Fibroblast of peridontal ligament (primary cell): ENCODE results near the gene LBR.
"Not testable (repeated sequence)": the region's sequence is repeated elsewhere in the genome, so short reads cannot be mapped to it uniquely, and the experiment has no call there.

ENCODE experiments used
- DNase-seq: peaks from one replicate; pipeline ENCODE4 v3.0.0-alpha.2; 2010; ENCODE audit errors: extremely low read depth

Gene LBR

DNA sequence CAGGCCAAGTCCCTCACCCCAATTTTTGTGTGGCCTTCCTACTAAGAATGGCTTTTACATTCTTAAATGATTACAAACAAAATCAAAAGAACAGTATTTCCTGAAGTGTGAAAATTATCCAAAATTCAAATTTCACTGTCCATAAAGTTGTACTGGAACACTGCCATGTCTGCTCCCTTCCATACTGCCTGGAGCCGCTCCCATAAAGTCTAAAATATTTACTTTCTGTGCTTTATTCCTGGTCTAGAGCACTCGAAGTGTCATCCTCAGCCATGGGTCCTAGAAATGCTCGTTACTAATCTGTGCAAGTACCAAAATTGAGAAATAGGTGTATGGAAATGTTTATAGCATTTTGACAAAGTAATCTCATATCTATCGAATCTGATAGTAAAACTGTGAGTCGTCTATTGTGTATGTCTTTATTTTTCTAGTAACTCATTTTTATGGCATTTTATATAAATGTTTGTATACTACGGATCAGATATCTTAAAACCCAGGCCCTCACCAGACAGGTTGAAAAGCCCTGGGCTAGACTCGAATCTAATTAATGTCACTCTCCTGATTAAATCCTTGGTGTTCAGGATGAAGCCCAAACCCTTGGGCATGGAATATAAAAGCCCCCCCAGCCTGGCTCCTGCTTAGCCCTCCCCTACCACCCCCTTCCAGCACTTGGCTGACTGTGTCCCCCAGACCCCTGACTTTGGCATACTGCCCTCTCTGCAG, 4.9 kb downstream of the LBR start:
- DNase-seq = no peak

DNA sequence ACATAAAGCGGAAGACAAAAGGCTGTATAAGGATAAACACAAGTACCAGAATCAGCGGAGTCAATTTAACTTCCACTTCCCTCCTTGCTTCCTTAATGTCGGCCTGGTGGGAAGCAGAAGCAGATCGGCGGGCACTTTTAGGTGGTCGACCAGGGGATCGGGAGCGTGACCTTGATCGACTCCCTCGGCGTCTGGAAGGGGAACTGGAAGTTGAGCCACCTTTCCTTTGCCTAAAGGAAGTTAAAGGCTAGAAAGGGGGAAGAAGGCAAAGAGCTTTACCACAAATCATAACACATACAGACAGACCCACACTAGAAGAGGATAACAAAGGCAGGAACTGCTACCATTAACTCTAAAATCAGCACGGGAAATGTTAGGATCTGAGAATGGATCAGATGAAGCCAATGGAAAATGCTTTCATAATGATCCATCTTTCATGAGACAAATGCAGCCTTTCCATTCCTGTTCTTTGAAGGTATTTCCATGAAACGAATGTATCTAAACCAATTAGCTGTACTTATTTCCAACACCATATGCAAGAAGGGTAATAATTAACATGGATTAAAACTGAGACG, 5.7 kb downstream of the LBR start:
- DNase-seq = no peak

DNA sequence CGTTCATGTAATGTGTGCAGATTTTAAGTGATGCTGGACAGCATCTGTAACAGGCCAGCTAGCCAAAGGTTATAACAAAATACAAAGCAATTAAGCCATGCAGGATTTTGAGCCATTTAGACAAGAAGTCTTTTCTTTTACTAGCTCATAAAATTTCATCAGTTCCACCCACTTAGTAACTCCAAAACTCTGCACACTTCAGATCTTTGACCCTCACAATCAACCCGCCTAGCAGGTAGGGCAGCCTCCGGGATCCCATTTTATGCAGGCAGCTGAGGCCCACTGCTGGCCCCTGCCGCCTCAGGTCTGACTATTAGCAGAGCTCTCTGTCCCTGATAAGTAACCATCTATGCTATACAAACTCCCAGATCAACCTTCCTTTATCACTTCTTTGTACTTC, 9.2 kb downstream of the LBR start:
- DNase-seq = no peak

DNA sequence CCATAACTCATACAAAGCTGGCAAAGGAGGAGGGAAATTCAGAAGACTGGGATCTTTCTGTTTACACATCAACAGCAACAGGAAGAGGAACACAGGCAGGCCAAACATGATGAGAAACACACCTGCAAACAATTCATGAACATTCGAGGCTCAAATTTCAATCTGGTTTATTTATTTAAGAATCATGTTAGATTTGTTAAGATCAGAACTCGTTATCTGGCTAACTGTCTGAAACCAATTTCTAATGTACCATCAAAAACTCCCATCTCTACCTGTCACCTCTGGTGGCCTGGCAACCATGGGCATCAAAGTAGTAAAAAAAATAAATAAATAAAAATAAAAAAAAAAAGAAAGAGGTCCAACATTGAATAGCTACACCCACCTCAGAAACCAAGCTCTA, 9.8 kb downstream of the LBR start:
- no peak for DNase-seq

DNA sequence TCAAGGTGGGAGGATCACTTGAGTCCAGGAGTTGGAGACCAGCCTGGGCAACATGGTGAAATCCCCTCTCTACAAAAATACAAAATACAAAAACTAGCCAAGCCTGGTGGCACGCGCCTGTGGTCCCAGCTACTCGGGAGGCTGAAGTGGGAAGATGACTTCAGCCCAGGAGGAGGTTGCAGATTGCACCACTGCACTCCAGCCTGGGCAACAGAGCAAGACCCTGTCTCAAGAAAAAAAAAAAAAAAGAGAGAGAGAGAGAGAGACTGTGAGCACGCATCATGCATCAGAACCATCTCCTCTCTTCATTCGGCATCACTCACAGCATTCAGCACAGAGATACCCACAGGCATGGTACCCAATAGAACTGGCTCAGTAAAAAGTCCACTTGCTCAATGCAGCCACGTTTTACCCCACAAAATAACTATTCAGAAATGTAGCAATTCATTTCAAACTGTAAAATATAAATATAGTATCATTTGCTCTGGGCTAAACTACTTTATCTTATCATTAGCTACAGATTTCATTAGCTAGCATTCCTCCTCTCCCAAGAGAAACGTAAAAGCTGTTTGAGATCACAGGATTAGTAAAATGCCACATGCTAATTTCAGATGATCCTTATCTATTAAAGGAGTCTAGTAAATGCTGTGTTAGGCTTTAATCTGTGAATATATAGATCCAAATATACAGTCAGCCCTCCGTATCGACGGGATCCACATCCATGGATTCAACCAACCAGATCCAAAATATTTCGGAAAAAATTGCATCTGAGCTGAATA, 11.7 kb downstream of the LBR start:
- no peak for DNase-seq

DNA sequence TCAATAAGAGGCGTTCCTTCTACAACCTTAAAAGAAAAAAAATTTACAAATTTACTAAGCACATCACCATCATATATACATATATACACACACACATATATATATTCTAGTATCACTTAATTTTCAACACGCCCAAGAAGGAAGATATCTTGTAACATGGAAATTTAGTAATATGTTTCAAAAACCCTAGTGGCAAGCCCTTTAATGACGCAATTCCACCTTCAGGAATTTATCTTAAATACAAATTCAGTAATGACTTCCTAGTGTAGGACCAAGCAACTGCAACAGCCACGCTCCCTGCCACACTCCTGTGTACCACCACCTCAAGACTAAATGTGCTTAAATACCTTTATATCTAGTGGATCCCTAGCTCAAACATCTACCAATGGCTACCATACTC, 12.5 kb downstream of the LBR start:
- no peak for DNase-seq

DNA sequence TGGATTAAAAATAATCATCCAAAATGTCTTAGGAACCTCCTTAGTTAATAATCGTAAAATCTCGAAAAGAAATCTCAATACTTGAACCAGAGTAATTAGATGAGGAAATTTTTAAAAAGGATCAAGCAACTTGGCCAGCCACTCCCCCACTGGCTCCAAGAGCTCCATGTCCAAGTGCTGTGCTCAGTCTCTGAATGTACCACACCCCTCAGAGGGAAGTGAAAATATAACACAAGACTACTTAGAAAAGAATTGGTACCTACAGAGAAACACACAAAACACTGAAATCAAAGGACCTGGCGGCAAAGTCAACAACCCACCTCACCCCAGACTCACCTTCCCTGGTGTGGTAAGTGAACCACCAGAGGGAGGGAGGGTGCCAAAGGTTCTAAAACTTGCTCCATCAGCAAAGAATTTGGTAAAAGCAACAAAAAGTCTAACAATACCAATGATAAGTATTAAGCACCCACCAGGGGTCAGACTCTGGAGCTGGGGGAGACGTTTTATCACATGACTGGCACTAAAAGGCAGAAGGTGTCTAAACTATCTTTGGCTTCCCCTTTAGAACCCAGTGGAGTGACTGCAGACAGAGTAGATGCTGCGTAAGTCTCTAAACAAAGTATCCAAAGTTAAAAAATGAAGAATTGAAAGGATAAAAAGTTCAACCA, 14.0 kb downstream of the LBR start:
- DNase-seq = no peak

DNA sequence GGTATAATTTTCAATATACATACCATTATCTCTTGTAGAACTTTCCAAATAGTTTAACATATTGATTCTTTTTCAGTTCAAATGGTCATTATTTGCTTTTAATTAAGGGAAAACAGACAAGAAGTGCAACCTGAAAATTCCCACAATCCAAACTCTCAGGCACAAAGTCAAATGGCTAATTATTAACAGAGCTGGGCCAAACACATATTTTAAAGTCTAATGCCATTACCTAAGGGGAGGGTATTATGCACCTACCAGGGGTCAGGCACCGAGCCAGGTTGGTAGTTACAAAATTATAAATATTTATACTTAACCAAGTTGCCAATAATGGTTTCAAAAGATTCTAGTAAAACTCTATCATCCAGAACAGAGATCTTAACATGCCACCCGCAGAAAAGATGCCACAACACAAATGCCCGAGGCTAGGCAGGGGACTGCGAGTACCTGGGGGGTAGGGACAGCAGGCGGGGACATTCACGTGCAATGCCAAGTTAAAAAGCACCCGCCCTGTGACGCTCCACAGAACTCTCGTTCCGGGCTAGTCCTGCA, 15.0 kb downstream of the LBR start:
- no peak for DNase-seq

DNA sequence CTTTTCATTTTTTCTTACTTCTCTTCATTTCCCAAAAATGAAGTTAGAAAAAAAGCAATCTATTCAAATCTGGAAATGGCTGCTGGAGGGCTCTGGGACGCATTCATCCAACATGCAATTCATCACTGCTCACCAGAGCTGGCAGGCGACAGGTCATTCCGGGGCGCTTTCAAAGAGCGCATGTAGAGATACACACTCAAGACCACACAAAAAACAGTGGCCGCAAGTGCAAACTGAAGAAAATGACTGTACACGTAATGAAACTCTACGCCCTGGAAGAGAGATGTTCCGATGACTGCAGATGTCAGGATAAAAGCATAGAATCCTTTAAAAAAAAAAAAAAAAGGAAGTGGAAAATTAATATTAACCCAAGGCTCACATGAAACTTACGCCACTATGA, 15.5 kb downstream of the LBR start:
- no peak for DNase-seq

DNA sequence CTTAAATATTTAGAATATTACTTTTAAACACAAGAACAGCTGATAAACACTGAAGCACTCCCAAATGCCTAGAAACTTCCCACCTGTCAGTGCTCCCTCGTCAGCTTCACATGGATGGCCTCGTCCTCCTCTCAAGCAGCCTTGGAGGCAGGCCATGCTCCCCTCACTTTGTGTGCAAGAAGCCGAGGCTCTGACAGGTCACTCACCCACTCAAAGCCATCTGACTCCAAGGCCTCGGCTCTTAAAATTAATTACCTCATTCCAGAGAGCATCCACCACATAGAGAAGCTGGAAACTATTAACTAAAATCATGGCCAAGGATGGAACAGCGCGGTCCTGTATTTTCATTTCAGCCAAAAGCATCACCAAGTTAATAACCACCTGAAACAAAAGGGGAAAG, 17.8 kb downstream of the LBR start:
- DNase-seq = no peak

DNA sequence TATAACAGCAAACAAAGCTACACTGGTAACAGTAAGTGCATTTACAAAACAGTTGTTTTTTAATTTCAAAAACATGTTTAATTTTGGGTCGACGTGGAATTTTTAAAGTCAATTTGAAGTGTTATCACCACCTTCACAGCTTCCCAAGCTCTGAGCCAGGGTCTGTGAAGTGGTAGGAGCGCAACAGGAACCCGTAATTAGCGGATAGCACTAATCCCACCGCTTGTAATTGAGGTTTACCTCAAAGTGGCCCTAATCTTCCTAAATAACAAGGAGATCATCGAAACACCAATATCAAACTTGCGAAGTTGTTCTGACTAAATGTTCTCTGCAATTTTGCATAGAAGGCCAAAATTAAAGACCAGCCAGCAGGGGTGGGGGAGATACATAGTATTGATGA, 18.8 kb downstream of the LBR start:
- no peak for DNase-seq

DNA sequence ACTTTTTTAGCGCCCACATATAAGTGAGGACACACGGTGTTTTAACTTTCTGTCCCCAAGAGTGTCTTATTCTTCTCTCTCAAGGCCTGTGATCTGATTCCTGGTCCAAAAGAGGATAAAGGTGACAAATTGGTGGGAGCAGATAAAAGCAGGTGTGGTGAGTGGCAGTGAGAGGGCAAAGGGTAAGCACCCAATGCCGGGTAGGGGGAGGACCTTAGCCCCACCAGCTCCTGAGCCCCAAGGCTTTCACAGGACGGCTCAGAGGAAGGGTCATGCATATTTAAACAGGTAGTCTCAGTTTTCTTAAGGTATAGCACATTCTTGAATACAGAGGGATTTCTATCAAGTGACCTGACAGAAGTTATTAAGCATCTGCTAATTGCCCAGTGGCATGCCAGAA, 19.6 kb downstream of the LBR start:
- DNase-seq = no peak

DNA sequence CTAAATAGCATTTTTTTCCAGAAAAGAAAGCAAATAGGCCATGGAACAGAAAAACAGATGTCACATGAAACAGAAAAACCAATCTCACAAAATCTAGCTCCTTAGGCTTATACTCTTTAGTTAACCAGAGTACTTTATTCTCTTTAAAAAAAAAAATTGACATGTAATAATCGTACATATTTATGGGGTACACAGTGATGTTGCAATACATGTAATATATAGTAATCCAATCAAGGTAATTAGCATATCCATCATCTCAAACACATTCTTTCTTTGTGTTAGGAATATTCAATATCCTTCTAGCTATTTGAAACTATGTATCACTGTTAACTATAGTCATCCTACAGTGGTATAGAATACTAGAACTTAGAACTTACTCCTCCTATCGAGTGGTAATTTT, 20.1 kb downstream of the LBR start:
- DNase-seq = no peak

DNA sequence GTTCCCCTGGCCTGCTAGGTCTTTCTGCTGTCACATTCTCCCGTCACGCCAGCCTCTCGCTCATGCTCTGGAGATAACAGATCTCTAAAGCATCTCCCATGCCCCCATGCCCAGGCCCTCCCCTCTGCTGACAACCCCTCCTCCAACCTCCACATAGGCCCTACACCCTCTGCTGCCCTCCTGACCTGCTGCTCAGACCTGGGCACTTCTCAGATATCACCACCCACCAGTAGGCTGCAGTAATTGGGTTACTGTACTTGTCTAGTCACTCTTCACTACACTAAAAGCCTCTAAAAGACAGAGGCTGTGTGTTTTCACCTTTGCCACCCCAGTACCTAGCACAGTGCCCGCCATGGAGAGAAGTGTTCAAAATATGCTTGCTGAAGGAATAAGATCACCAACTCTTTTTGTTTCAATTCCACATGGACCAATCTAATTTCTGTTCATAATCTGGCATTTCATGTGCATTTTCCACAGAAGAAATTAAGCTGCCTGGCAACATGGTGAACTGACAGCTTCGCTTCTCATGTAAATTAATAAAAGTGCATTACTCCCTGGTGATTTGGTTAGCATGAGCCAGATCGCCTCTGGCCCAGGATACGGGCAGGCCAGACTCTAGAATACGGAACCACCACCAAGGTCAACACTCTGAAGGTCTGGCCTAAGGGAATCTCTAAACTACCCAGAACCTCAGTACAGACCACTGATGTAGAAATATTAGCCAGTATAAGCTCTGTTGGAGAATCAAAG, 20.7 kb downstream of the LBR start:
- no peak for DNase-seq

DNA sequence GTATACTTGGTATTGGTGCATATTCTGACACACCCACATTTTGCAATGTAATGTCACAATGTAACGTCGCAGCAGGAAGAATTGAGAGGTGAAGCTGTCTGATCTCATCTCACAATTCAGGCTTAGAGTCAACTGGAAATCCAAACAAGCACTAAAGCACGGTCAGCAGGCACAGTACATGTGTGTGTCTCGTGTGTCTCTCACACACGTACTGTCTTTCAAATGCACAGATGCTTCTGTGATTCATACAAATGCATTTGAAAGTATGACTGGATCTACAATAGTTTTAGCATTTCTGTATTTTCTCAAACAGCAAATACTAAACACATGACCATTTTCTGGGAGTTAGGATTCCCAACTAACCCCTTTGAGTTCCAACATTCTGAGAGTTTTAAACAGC, 26.9 kb downstream of the LBR start:
- no peak for DNase-seq

DNA sequence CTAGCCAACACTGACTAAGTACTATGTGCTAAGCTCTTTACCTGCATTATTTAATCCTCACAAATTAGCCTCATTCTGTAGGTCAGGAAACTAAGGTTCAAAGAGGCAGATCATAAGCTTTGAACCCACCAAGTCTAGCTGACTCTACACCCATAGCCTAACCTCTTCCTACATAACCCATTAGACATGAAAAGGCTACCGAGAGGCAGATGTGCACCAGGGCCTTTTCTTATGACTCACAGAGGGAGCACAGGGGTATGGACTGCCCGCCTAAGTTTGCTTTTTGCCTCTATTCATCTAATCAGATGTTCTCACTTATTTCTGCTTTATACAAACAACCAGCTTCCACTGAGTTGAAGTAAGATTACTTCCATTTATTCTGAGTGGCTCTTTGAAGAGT, 31.5 kb downstream of the LBR start:
- no peak for DNase-seq

DNA sequence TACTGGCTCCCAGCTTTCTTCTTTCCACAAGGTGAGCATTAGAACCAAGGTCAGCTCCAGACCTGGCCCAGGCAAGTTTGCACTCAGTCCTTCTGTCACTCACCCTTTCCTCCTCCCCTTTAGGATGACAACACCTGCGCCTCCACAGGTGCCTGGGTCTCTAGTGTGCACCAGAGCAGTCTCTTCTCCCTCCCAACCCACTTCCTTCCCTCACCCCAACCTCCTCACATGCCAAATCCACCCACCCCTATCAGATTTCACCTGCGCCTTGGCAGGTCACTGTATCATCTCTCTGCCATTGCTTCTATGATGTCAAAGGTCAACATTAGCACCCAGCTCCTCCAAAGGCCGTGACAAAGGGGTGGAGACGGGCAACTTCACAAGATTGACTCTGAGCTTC, 38.0 kb downstream of the LBR start:
- DNase-seq = no peak

DNA sequence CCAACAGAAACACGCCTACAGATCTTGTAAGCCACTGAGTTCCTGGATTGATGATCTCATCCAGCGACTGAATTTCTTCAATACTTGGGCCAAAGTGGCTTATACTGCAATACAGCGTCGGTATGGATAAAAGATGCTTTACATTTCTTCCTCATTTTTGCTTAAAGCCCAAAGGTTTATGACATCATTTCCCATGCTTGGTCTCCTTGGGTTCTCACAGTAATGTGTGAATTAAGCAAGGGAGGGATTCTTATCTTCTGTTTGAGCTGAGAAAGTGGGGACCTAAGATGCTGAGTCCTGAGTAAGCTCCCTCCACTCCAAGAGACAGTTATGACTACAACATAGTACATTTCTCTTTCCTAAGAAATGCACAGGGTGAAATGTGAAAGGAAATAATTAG, 39.5 kb downstream of the LBR start:
- no peak for DNase-seq

DNA sequence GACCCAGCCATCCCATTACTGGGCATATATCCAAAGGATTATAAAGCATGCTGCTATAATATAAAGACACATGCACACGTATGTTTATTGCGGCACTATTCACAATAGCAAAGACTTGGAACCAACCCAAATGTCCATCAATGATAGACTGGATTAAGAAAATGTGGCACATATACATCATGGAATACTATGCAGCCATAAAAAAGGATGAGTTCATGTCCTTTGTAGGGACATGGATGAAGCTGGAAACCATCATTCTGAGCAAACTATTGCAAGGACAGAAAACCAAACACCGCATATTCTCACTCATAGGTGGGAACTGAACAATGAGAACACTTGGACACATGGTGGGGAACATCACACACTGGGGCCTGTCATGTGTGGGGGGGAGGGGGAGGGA, 41.0 kb downstream of the LBR start:
- not testable (repeated sequence) for DNase-seq

DNA sequence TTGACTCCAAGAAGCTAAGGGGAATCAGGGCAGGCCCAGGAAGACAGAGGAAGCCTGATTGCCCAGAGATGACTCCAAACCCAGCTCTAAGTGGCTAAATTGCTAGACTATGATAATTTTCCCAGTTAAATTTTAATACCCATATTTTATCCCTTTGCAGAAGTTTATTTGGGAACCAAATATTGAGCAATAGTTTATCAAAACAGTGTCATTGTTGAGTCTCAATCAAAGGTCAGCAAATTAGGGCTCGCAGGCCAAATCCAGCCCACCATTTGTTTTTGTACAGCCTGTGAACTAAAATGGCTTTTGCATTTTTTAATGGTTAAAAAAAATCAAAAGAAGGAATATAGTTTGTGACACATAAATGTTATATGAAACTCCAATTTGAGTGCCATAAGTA, 47.1 kb downstream of the LBR start:
- DNase-seq = no peak

DNA sequence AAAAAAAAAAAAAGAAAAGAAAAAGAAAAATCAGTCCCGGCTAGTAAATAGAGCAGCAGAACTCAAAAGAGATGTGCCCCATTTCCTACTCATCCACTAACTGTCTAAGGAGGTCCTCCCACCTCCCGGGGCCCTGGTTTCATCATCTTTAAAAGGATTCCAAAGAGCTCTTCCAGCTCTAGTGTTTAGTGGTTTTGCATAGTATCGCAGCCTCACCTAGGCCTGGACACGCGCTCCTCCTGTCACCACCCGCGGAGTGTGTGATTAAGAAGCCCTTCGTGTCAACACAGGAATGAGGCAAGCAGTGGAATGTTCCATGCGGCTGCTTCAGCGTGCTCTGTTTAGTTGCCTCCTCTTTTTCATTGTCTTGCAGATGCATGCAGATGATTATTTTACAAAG, 49.0 kb downstream of the LBR start:
- DNase-seq = no peak

DNA sequence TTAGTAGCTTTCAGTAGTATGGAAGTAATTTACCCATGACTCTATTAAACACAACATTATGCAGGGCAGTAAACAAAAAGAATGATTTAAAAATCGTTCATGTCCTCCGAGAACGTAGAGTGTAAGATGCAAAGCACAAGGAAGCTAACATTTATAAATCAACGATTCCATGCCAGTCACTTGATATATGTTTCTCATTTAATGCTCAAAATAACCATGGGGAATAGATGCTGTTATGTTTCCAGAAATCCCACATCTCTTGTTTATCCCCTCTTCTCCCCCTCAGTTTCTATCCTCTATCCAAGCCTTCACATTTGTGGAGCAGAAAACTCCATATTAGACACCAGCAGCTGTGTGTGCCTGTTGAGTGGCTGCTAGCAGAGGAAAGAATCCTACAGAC, 52.8 kb downstream of the LBR start:
- no peak for DNase-seq
